Activated naive CD8-positive, alpha-beta T cell treated with anti-CD3 and anti-CD28 coated beads, Interleukin-2, amount 10 ng/mL, durations not matched to agents 7 days and 5 days (primary cell): Measurements from ENCODE around the gene SATB1. TPM values are rescaled to one million over a fixed set of nuclear protein-coding genes. Genes with fewer than 3 reads are reported as not detected.
"Not testable (repeated sequence)": the region's sequence is repeated elsewhere in the genome, so short reads cannot be mapped to it uniquely, and the experiment has no call there.

Experiments
- ATAC-seq: fragments of 150-1000 bp; cut with Tn5 transposase; one replicate; pipeline ENCODE4 v1.10.0; 2021; ENCODE audit warnings: low read depth, moderate library complexity
- POLR2A ChIA-PET: fragments of 350-600 bp; sonication (Branson Sonifier 250); formaldehyde crosslinking; loops from one replicate; lab custom pipeline; 2021; ENCODE audit warnings: antibody characterized with exemption; lab: Charles Lee
- DNase-seq: peaks from one replicate; pipeline ENCODE4 v3.0.0; 2021
- H3K27ac Mint-ChIP-seq: one replicate; pipeline ENCODE4 v1.8.0; 2022; ENCODE audit warnings: mild to moderate bottlenecking, mixed read lengths
- H3K27me3 Mint-ChIP-seq: one replicate; pipeline ENCODE4 v1.8.0; 2022; ENCODE audit warnings: mild to moderate bottlenecking, moderate library complexity, mixed read lengths
- H3K36me3 Mint-ChIP-seq: one replicate; pipeline ENCODE4 v1.8.0; 2021; ENCODE audit warnings: mild to moderate bottlenecking, mixed read lengths
- H3K4me1 Mint-ChIP-seq: one replicate; pipeline ENCODE4 v1.8.0; 2021; ENCODE audit warnings: mixed read lengths
- H3K4me3 Mint-ChIP-seq: one replicate; pipeline ENCODE4 v1.8.0; 2022; ENCODE audit warnings: mild to moderate bottlenecking, moderate library complexity, mixed read lengths
- H3K9me3 Mint-ChIP-seq: one replicate; pipeline ENCODE4 v1.8.0; 2021; ENCODE audit warnings: mixed read lengths
- total RNA-seq, 2 experiments: library from RNA; stranded (reverse); gene quantifications; one replicate each; pipeline ENCODE4 v1.2.3, GENCODE V29; 2021

Gene SATB1
- total RNA-seq, 2 experiments from 2014 or later = 281 to 288 TPM

DNA sequence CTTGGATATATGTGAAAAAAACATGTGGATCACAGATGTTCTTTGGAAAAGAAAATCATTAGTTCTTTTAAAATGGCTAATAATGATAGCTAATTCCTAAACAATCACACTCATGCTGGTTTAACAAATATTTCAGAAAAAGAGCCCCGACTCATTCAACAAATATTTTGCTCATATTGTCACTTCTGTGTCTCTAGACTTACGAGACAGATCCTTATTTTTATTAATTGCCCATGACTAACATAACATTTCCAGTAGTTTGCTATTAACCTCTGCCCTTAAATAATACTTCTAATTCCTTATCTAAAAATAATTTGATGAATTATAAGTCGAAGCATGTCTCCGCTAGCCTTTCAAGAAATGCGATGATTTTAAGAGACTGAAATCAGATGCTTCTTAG, 70.4 kb downstream of the SATB1 start:
- Mint-ChIP-seq H3K27me3 (no peaks in the 10 kb centered on the region), H3K36me3 (peaks cover 45% of the 10 kb centered on the region), H3K9me3 (no peaks in the 10 kb centered on the region), H3K4me1 (peaks cover 15% of the 10 kb centered on the region), H3K4me3 (no peak overlapping the region), H3K27ac (no peak overlapping the region)
- ATAC-seq (no peak), DNase-seq (no peak)
- POLR2A ChIA-PET = no interaction called here

DNA sequence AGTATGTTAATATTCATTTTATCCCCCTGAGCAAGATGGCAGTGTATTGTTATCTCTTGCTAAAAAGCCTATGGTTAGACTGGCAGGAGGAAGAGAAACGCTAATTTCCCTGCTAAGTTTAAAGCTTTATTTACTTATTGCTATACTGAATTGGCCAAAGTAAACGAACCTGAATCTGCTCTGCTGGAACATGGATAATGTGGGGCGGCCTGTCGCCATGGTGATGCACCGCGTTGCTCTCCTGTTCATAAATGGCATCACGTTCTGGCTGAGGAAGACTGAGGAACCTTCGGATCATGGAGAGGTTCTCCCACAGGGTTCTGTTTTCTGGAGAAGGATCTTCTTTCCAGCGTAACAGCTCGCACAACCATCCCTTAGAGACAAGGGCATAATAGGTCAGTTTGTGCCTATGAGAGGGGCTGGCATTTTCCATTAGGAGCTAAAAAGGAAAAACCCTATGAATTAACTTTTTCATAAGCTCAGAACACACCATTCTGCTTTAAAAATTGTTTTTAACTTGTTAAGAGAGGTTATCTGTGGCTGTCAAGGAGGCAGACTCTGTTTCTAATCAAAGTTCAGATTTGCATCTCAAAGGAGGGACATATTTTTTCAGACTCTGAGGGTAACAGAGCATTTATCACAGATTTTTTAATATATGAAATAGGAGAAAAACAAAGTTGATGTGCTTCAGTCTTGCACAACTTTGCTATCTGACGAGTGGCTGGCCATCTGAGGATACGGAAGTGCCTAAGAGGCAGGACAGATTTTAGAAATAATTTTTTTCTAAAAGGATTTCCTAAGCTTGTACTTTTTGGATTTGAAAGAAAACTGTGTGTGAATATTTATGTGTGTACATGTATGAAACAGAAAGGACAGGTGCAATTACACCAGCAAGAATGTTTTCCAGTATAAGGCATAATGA, 73.1 kb downstream of the SATB1 start:
- Mint-ChIP-seq H3K4me3 (no peak overlapping the region), H3K36me3 (peaks cover 52% of the 10 kb centered on the region), H3K9me3 (no peaks in the 10 kb centered on the region), H3K4me1 (peaks cover 21% of the 10 kb centered on the region), H3K27me3 (no peaks in the 10 kb centered on the region), H3K27ac (peak overlapping the region; percentile 62)
- no peak for DNase-seq
- POLR2A ChIA-PET = interaction anchor here (1.0 kb wide), 1 partner anchor 9 kb away, joined by 4 read pairs; no protein-coding TSS in a partner anchor
- peak; percentile 18 for ATAC-seq

DNA sequence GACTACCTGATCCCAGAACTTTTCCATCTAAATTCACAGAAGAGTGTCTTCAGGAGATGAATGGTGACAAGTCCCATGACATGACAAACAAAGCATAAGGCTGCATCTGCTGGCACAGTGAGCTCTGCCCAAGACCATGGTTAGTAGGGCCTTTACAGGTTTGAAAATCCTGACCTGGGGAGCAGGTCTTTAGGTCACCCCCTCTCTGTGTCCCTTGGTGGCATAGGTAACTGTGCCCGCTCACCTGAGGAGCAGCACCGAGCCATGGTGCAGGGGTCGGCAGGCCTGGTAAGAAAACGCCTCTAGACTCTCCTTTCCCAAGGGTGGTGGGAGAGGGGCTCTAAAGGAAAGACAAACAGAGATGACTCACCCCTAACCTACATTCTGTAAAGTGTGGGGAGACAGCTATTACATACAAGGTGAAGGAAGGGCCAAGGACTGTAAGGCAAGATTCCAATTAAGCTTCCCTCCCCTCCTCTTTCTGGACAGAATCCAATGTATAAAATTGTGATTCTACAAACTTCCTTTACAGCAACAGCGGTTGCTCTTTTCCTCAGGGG, 74.0 kb downstream of the SATB1 start:
- POLR2A ChIA-PET = interaction anchor here (1.0 kb wide), 2 partner anchors 10 to 87 kb away, joined by 3 to 4 read pairs; no protein-coding TSS in a partner anchor
- ATAC-seq (no peak), DNase-seq (no peak)
- H3K4me3 Mint-ChIP-seq = no peak overlapping the region
- no peaks in the 10 kb centered on the region for H3K9me3 Mint-ChIP-seq
- H3K36me3 Mint-ChIP-seq = peaks cover 51% of the 10 kb centered on the region
- peaks cover 22% of the 10 kb centered on the region for H3K4me1 Mint-ChIP-seq
- no peaks in the 10 kb centered on the region for H3K27me3 Mint-ChIP-seq
- H3K27ac Mint-ChIP-seq = peak overlapping the region; percentile 40

DNA sequence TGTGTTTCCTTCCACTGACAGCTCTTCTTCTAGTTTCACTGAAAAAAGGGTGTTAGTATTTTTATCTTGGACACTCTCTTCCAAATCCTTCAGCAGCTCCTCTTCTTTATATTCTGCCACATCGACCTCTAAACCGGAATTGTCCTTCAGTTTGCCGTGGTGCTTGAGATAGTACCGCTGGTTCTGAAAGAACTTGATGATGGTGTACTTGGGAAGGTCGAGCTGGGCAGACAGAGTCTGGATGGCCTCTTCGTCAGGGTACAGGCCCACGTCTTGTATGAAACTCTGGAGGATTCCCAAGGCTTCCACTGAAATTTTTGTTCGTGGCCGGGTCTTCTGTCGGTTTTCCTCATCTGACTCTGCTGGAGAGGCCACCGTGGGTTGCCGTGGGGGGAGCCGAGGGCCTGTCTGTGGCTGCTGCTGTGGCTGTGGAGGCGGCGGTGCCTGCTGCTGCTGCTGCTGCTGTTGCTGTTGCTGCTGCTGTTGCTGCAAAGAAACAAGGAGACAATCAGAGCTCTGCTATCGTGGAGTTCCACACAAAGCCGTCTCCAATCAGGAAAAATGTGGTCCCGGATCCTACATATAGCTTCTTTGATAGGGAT, 75.8 kb downstream of the SATB1 start:
- peaks cover 41% of the 10 kb centered on the region for H3K36me3 Mint-ChIP-seq
- no peak for ATAC-seq
- no peaks in the 10 kb centered on the region for H3K27me3 Mint-ChIP-seq
- no peak overlapping the region for H3K4me3 Mint-ChIP-seq
- peaks cover 22% of the 10 kb centered on the region for H3K4me1 Mint-ChIP-seq
- H3K27ac Mint-ChIP-seq = peak overlapping the region; percentile 39
- DNase-seq = peak; percentile 27
- H3K9me3 Mint-ChIP-seq = no peaks in the 10 kb centered on the region
- POLR2A ChIA-PET = no interaction called here

DNA sequence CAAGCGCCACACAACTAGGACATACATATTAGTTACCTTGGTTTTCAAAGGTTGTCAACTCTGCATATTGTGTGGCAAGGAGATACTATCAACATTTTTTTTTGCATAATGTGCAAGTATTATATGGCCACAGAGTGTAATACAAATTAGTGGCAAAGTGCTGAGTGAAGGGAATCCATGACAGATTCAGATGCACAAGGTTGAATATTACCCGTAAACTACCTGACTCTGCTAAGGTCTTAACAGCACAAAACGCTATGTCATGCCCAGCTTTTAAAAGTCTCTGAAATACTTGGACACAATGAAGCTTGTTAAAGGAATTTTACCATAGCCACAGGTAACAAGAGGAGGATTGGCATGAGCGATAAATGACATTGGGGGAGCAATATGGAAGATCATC, 79.0 kb downstream of the SATB1 start:
- H3K27me3 Mint-ChIP-seq = peaks cover 5% of the 10 kb centered on the region
- no peak overlapping the region for H3K27ac Mint-ChIP-seq
- POLR2A ChIA-PET = no interaction called here
- peaks cover 16% of the 10 kb centered on the region for H3K4me1 Mint-ChIP-seq
- DNase-seq = no peak
- H3K4me3 Mint-ChIP-seq = no peak overlapping the region
- peaks cover 26% of the 10 kb centered on the region for H3K36me3 Mint-ChIP-seq
- no peaks in the 10 kb centered on the region for H3K9me3 Mint-ChIP-seq
- ATAC-seq = no peak

DNA sequence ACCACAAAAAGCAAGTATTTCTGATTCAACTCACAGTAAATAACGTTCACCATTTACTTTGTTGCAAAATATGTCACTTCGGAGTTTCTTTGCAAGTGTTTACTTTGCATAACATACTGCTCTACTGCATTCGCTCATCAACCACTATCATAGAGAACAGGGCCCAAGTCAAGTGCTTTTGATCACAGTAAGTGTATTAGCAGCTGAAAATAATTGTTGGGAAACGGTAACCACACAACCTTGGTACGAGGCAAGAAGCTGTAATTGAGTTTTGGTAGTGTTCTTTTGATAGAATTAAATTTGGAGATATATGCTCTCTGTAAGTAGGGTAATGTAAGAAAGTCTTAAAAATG, 80.1 kb downstream of the SATB1 start:
- POLR2A ChIA-PET = no interaction called here
- peaks cover 5% of the 10 kb centered on the region for H3K27me3 Mint-ChIP-seq
- H3K4me3 Mint-ChIP-seq = no peak overlapping the region
- peaks cover 22% of the 10 kb centered on the region for H3K36me3 Mint-ChIP-seq
- H3K27ac Mint-ChIP-seq = no peak overlapping the region
- H3K9me3 Mint-ChIP-seq = no peaks in the 10 kb centered on the region
- ATAC-seq = peak; percentile 32
- peaks cover 12% of the 10 kb centered on the region for H3K4me1 Mint-ChIP-seq
- no peak for DNase-seq

DNA sequence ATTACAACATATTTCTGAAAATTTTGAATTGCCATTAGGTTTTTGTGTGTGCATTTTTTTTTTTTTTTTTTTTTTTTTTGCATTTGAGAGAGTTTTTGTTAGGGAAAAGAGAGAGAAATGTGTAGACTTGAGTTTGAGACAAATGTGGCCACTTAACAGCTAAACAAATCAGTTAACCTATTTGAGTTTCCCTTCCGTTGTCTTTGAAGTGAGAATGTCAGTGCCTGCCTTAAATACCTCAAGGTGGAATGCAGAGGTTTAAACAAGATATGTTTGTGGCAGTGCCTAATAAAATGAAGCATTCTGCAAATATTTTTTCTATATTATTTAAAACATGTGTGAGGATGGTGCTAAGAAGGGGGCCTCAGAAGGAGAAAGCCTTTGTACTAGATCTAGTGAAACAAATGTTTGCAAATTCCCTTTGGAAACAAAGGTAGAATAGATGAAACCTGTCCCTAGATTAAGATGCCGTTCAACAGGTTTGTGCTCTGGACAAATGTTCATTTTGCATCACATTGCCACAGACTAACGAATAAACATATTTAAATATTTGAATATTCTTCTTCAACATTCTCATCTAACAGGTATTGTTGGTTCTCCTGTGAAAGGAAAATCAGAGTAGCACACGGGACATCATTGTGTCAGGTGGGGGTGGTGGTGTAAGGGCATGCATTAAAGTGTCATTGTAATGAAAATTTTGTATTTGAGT, 80.7 kb downstream of the SATB1 start:
- peaks cover 5% of the 10 kb centered on the region for H3K27me3 Mint-ChIP-seq
- H3K9me3 Mint-ChIP-seq = no peaks in the 10 kb centered on the region
- no peak overlapping the region for H3K4me3 Mint-ChIP-seq
- H3K36me3 Mint-ChIP-seq = peaks cover 18% of the 10 kb centered on the region
- H3K4me1 Mint-ChIP-seq = peaks cover 8% of the 10 kb centered on the region
- ATAC-seq = peak; percentile 17
- H3K27ac Mint-ChIP-seq = no peak overlapping the region
- DNase-seq = no peak
- POLR2A ChIA-PET = no interaction called here

DNA sequence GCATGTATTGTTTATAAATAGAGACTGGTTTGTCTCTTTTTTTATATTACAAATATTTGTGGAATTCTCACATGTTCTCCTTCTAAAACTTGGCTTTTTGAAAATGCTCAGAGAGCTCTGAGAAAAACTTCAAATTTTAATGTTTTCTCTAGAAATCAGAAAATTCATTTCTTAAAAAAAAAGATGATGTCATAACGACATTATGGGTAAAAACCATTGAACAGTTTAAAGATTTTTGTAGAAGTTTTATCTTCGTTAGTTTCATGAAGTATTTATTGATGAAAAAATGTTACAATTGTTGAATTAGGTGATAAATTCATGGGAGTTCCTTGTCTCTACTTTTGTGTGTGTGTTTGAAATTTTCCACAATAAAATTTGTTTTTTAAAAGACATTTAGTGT, 81.3 kb downstream of the SATB1 start:
- Mint-ChIP-seq H3K4me1 (peaks cover 4% of the 10 kb centered on the region), H3K27ac (no peak overlapping the region), H3K27me3 (peaks cover 5% of the 10 kb centered on the region), H3K36me3 (peaks cover 12% of the 10 kb centered on the region), H3K4me3 (no peak overlapping the region), H3K9me3 (no peaks in the 10 kb centered on the region)
- POLR2A ChIA-PET = no interaction called here
- DNase-seq (no peak), ATAC-seq (no peak)

DNA sequence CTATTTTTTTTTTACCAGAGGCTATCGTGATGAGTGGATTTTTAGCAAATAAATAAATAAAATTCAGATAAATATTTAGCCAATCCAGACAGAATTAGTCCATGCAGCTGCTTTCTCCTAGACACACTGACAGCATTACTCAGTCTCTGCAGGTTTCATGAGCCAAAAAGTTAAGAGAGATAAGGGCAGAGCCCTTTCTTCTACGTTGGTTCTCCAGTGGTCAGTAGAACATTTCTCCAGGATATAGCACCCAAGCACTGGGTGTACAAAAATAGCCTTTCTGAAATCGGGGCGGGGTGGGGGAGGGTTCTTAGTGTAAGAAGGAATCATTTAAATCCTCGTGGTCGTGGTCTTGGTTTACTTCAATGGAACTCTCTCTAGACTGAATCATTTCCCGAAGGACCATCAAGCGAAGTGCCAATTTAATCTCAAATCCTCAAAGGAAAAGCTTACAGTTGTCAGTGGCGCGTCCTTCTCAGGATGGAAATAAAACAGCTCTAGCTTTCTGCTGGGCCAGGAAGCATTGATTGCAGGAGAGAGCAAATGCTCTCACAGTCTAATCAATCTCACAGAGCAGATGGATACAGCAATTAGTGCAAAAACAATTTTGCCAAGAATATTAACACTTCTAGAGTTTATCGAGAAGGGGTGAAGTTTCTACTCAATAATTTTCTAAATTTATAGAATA, 86.2 kb downstream of the SATB1 start:
- peaks cover 8% of the 10 kb centered on the region for H3K4me1 Mint-ChIP-seq
- DNase-seq (no peak), ATAC-seq (no peak)
- H3K36me3 Mint-ChIP-seq = peaks cover 3% of the 10 kb centered on the region
- H3K9me3 Mint-ChIP-seq = peaks cover 5% of the 10 kb centered on the region
- H3K27me3 Mint-ChIP-seq = peaks cover 5% of the 10 kb centered on the region
- POLR2A ChIA-PET = no interaction called here
- no peak overlapping the region for H3K27ac Mint-ChIP-seq
- no peak overlapping the region for H3K4me3 Mint-ChIP-seq

DNA sequence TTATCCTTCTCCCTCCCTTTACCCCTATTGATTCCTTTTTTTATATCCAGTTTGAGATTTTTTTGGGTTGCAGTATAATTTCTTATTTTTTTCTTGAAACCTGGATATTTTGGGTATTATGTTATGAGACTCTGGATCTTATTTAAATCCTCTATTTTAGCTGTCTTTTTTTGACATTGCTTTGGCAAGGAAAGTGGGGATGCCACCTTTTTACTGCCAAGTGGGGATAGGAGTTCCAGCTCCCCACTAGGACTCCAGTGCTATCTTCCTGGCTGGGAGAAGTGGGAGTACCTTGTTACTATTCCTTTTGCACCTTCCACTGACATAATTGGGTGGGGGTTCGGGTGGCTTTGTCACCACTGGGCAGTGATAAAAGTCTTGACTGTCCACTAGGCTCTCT, 87.9 kb downstream of the SATB1 start:
- Mint-ChIP-seq H3K27me3 (peaks cover 5% of the 10 kb centered on the region), H3K4me1 (peaks cover 8% of the 10 kb centered on the region), H3K36me3 (peaks cover 6% of the 10 kb centered on the region), H3K4me3 (no peak overlapping the region), H3K9me3 (peaks cover 9% of the 10 kb centered on the region), H3K27ac (no peak overlapping the region)
- no peak for DNase-seq
- no peak for ATAC-seq
- POLR2A ChIA-PET = no interaction called here

DNA sequence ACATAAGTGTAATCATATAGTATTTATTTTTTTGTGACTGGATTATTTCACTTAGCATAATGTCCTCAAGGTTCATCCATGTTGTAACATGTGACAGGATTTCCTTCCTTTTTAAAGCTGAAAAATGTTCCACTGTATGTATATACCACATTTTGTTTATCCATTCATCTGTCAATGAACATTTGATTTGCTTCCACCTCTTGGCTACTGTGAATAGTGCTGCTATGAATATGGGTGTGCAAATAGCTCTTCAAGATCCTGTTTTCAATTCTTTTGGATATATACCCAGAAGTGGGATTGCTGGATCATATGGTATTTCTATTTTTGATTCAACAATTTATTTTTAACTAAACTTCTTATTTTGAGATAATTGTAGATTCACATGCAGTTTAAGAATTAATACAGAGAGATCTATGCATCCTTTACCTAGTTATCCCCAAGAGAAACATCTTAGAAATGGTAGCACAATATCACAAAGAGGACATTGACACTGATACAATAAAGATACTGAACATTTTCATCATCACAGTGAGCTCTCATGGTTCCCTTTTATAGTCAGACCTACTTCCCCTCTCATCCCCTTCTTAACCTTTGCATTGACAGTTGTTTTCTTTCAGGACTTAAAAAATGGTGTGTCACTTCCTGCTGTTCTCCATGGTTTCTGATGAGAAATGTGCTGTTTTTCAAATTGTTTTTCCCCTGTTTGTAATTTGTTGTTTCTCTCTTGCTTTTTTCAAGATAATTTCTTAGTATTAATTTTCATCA, 90.1 kb downstream of the SATB1 start:
- DNase-seq (no peak), ATAC-seq (peak; percentile 61)
- Mint-ChIP-seq H3K27ac (peak overlapping the region; percentile 77), H3K4me3 (no peak overlapping the region), H3K36me3 (peaks cover 4% of the 10 kb centered on the region), H3K9me3 (peaks cover 9% of the 10 kb centered on the region), H3K27me3 (no peaks in the 10 kb centered on the region), H3K4me1 (peaks cover 8% of the 10 kb centered on the region)
- POLR2A ChIA-PET = no interaction called here

DNA sequence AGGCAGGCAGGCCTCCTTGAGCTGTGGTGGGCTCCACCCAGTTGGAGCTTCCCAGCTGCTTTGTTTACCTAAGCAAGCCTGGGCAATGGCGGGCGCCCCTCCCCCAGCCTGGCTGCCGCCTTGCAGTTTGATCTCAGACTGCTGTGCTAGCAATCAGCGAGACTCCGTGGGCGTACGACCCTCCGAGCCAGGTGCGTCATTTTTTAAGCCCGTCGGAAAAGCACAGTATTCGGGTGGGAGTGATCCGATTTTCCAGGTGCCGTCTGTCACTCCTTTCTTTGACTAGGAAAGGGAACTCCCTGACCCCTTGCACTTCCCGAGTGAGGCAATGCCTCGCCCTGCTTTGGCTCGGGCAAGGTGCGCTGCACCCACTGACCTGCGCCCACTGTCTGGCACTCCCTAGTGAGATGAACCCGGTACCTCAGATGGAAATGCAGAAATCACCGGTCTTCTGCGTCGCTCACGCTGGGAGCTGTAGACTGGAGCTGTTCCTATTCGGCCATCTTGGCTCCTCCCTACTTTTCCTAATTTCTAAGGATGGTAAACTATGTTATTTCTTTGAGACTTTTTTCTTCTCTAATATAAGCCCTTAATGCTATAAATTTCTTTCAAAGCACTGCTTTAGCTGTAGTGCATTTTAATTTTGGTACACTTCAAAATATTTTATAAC, 94.2 kb downstream of the SATB1 start:
- POLR2A ChIA-PET, H3K27ac Mint-ChIP-seq, DNase-seq, H3K27me3 Mint-ChIP-seq, H3K36me3 Mint-ChIP-seq, ATAC-seq, H3K4me1 Mint-ChIP-seq, H3K4me3 Mint-ChIP-seq: not testable (repeated sequence)
- peaks cover 14% of the 10 kb centered on the region for H3K9me3 Mint-ChIP-seq
